HG03571 (cell line): ENCODE data around the gene ZNF175.
"Not testable (repeated sequence)": the region's sequence is repeated elsewhere in the genome, so short reads cannot be mapped to it uniquely, and the experiment has no call there.

Source experiments
- ATAC-seq: cut with Tn5 transposase; IDR thresholded peaks from one replicate; pipeline ENCODE4 v1.9.1; 2021; ENCODE audit not compliant: unreplicated experiment

Gene ZNF175

GRCh38 chr19:51626675-51627074 is 55.6 kb downstream of the ZNF175 start:
- no peak for ATAC-seq

GRCh38 chr19:51627491-51628138 is 56.5 kb downstream of the ZNF175 start:
- ATAC-seq = no peak

- no peak for ATAC-seq
These were observed 57.3 kb downstream of the ZNF175 start for GRCh38 chr19:51628153-51628939.

- ATAC-seq = not testable (repeated sequence)
These were observed 59.2 kb downstream of the ZNF175 start, which contains the start of gene SIGLEC5 for GRCh38 chr19:51630315-51630714. Gene SIGLEC5, minus strand, starts transcription at chr19:51630401. Its CDS starts 66 bp downstream, at chr19:51630335.

- ATAC-seq = no peak
These were observed 61.0 kb downstream of the ZNF175 start for GRCh38 chr19:51632126-51632525.

GRCh38 chr19:51637362-51637978 is 66.4 kb downstream of the ZNF175 start:
- no peak for ATAC-seq

- no peak for ATAC-seq
These were observed 68.8 kb downstream of the ZNF175 start for GRCh38 chr19:51639916-51640315.

- ATAC-seq = no peak
These were observed 69.3 kb downstream of the ZNF175 start for GRCh38 chr19:51640386-51640785.

- ATAC-seq = no peak
These were observed 70.6 kb downstream of the ZNF175 start for GRCh38 chr19:51641648-51642047.
